IMR-90 (cell line): Measurements from ENCODE around the gene MRPL33. TPM values are rescaled to one million over a fixed set of nuclear protein-coding genes. Genes with fewer than 3 reads are reported as not detected.
A peak's percentile ranks its signal among the peaks of the same experiment; 100 is the strongest.

Experiments used
- ATAC-seq: fragments of 200-7000 bp; cut with Tn5 transposase; 2 replicates; pipeline ENCODE4 v1.9.1; 2020; ENCODE audit warnings: low read depth, mild to moderate bottlenecking, moderate library complexity
- BruUV-seq: library from RNA; stranded (reverse); fragments of 400-500 nt; replicated peaks from 2 replicates; lab custom pipeline; 2021; lab: Mats Ljungman, UMichigan
- CTCF ChIA-PET: fragments of 300-600 bp; formaldehyde crosslinking; extraction: SDS; loops from one replicate; lab custom pipeline; 2021; ENCODE audit warnings: antibody characterized with exemption; lab: Yijun Ruan, JAX
- POLR2A ChIA-PET: fragments of 300-600 bp; sonication (Branson Sonifier 250); formaldehyde crosslinking; loops from one replicate; lab custom pipeline; 2022; ENCODE audit warnings: antibody characterized with exemption; ENCODE audit not compliant: unreplicated experiment; lab: Charles Lee
- DNase-seq: peaks from one replicate; pipeline ENCODE4 v3.0.0; 2013
- H2AFZ ChIP-seq: replicated peaks from 2 replicates; pipeline ENCODE3; 2013; ENCODE audit warnings: low read length, mild to moderate bottlenecking; ENCODE audit not compliant: poor library complexity
- H2AK5ac ChIP-seq: 2 replicates; pipeline ENCODE4 v1.6.1; 2013; ENCODE audit warnings: low read depth, low read length, inconsistent platforms
- H2AK9ac ChIP-seq: replicated peaks from 2 replicates; pipeline ENCODE3; 2013; ENCODE audit warnings: mild to moderate bottlenecking, low read depth, low read length, moderate library complexity; ENCODE audit not compliant: poor library complexity
- H2BK120ac ChIP-seq: 2 replicates; pipeline ENCODE4 v1.6.1; 2013; ENCODE audit warnings: low read depth, low read length, inconsistent platforms
- H2BK15ac ChIP-seq: 3 replicates; pipeline ENCODE4 v1.6.1; 2013; ENCODE audit warnings: low read depth, low read length, inconsistent platforms
- H2BK20ac ChIP-seq: 2 replicates; pipeline ENCODE4 v1.6.1; 2013; ENCODE audit warnings: low read depth, mild to moderate bottlenecking, inconsistent platforms, low read length, moderate library complexity
- H2BK5ac ChIP-seq: 2 replicates; pipeline ENCODE4 v1.6.1; 2013; ENCODE audit warnings: mild to moderate bottlenecking, low read depth, low read length, inconsistent platforms; ENCODE audit not compliant: poor library complexity, severe bottlenecking
- H3K14ac ChIP-seq: replicated peaks from 2 replicates; pipeline ENCODE4 v1.6.1; 2013; ENCODE audit warnings: low read depth, low read length, inconsistent platforms
- H3K18ac ChIP-seq: 2 replicates; pipeline ENCODE4 v1.6.1; 2013; ENCODE audit warnings: low read depth, low read length, control low read depth
- H3K23ac ChIP-seq: 2 replicates; pipeline ENCODE4 v1.6.1; 2013; ENCODE audit warnings: low read depth, low read length, inconsistent platforms
- H3K27ac ChIP-seq: 2 replicates; pipeline ENCODE4 v1.5.1; 2013; ENCODE audit warnings: mild to moderate bottlenecking, control low read depth, low read length; ENCODE audit not compliant: insufficient read depth
- H3K27me3 ChIP-seq: 2 replicates; pipeline ENCODE4 v1.6.1; 2013; ENCODE audit warnings: low read length; ENCODE audit not compliant: control insufficient read depth, insufficient read depth
- H3K36me3 ChIP-seq: 2 replicates; pipeline ENCODE4 v1.6.1; 2013; ENCODE audit warnings: low read length, mixed read lengths; ENCODE audit not compliant: control insufficient read depth, insufficient read depth
- H3K4ac ChIP-seq: 2 replicates; pipeline ENCODE4 v1.6.1; 2013; ENCODE audit warnings: low read depth, low read length, inconsistent platforms
- H3K4me1 ChIP-seq: 2 replicates; pipeline ENCODE4 v1.6.1; 2013; ENCODE audit warnings: low read length, mixed read lengths; ENCODE audit not compliant: control insufficient read depth, insufficient read depth
- H3K4me2 ChIP-seq: 2 replicates; pipeline ENCODE4 v1.6.1; 2013; ENCODE audit warnings: low read depth, mild to moderate bottlenecking, control low read depth, low read length, moderate library complexity
- H3K4me3 ChIP-seq: 2 replicates; pipeline ENCODE4 v1.5.1; 2013; ENCODE audit warnings: low read depth, mild to moderate bottlenecking, control low read depth, low read length, moderate library complexity; ENCODE audit not compliant: insufficient read depth
- H3K56ac ChIP-seq: 2 replicates; pipeline ENCODE4 v1.6.1; 2013; ENCODE audit warnings: low read length, inconsistent platforms; ENCODE audit not compliant: insufficient read depth; ENCODE audit errors: extremely low read depth
- H3K79me1 ChIP-seq, 2 experiments: 2 replicates each; pipeline ENCODE4 v1.6.1; 2013; ENCODE audit warnings: low read length in 2 of 2, inconsistent platforms in 1 of 2, low read depth in 1 of 2
- H3K9ac ChIP-seq: 2 replicates; pipeline ENCODE4 v1.6.1; 2013; ENCODE audit warnings: low read depth, low read length, control low read depth
- H3K9me1 ChIP-seq: 2 replicates; pipeline ENCODE4 v1.6.1; 2013; ENCODE audit warnings: low read length, inconsistent platforms; ENCODE audit not compliant: insufficient read depth
- H3K9me3 ChIP-seq: 2 replicates; pipeline ENCODE4 v1.6.1; 2013; ENCODE audit warnings: low read length; ENCODE audit not compliant: control insufficient read depth, insufficient read depth
- H4K20me1 ChIP-seq: 2 replicates; pipeline ENCODE4 v1.6.1; 2013; ENCODE audit warnings: low read length, inconsistent platforms; ENCODE audit not compliant: insufficient read depth
- H4K5ac ChIP-seq: 2 replicates; pipeline ENCODE4 v1.6.1; 2013; ENCODE audit warnings: mild to moderate bottlenecking, low read depth, low read length, control low read depth
- H4K8ac ChIP-seq, 2 experiments: 2 replicates each; pipeline ENCODE4 v1.6.1; 2013; ENCODE audit warnings: low read depth in 2 of 2, low read length in 2 of 2, control low read depth in 1 of 2, inconsistent platforms in 1 of 2
- H4K91ac ChIP-seq: 2 replicates; pipeline ENCODE4 v1.6.1; 2013; ENCODE audit warnings: low read depth, low read length, inconsistent platforms; ENCODE audit not compliant: insufficient read depth
- BHLHE40 ChIP-seq: fragments of 150-350 bp; IDR thresholded peaks from 2 replicates; pipeline ENCODE4 v1.6.1; 2016; ENCODE audit warnings: mild to moderate bottlenecking, low read depth, low read length
- CEBPB ChIP-seq: IDR thresholded peaks from 2 replicates; pipeline ENCODE4 v1.6.1; 2012; ENCODE audit warnings: low read depth, low read length, improper control_type of control experiment
- CHD1 ChIP-seq: IDR thresholded peaks from 2 replicates; pipeline ENCODE4 v1.6.1; 2012; ENCODE audit warnings: low read depth, low read length, improper control_type of control experiment
- FOS ChIP-seq: fragments of 150-350 bp; IDR thresholded peaks from 2 replicates; pipeline ENCODE4 v1.6.1; 2016; ENCODE audit warnings: low read depth, low read length
- MAFK ChIP-seq: IDR thresholded peaks from 2 replicates; pipeline ENCODE4 v1.6.1; 2012; ENCODE audit warnings: low read depth, low read length, improper control_type of control experiment
- MAZ ChIP-seq: IDR thresholded peaks from 2 replicates; pipeline ENCODE4 v1.6.1; 2012; ENCODE audit warnings: low read depth, mild to moderate bottlenecking, low read length, improper control_type of control experiment, moderate library complexity, borderline replicate concordance
- NFE2L2 ChIP-seq: fragments of 150-350 bp; IDR thresholded peaks from 2 replicates; pipeline ENCODE4 v1.6.1; 2016; ENCODE audit warnings: low read depth, mild to moderate bottlenecking, low read length
- POLR2A ChIP-seq: IDR thresholded peaks from 2 replicates; pipeline ENCODE4 v1.6.1; 2012; ENCODE audit warnings: mild to moderate bottlenecking, low read depth, low read length
- RAD21 ChIP-seq: IDR thresholded peaks from 2 replicates; pipeline ENCODE4 v1.6.1; 2012; ENCODE audit warnings: low read length, improper control_type of control experiment
- RCOR1 ChIP-seq: IDR thresholded peaks from 2 replicates; pipeline ENCODE4 v1.6.1; 2012; ENCODE audit warnings: mild to moderate bottlenecking, low read length, improper control_type of control experiment; ENCODE audit not compliant: insufficient replicate concordance
- RFX5 ChIP-seq: IDR thresholded peaks from 2 replicates; pipeline ENCODE4 v1.8.0; 2012; ENCODE audit warnings: low read depth, mild to moderate bottlenecking, low read length, moderate library complexity
- SMC3 ChIP-seq: fragments of 150-350 bp; IDR thresholded peaks from 2 replicates; pipeline ENCODE4 v1.6.1; 2016; ENCODE audit warnings: low read depth, mild to moderate bottlenecking, antibody characterized with exemption, low read length, moderate library complexity
- WGBS, 2 experiments: methylation state at CpG; one replicate each; pipeline versions ENCODE4 v1.1.5 to v1.1.7; 2013; ENCODE audit warnings: missing lambda C conversion rate in 2 of 2; ENCODE audit not compliant: insufficient read length in 1 of 2; ENCODE audit errors: extremely low coverage in 2 of 2; 5-methylcytosine and 5-hydroxymethylcytosine counted together
- dilution Hi-C: fragments of 300-500 bp; cut with HindIII; formaldehyde crosslinking; loops from one replicate; pipeline ENCODE4 v1.14.3; 2018; ENCODE audit warnings: low sequenced_read_pairs; ENCODE audit not compliant: unreplicated experiment
- in situ Hi-C: fragments of 300-500 bp; cut with MboI; formaldehyde crosslinking; loops from 3 replicates; pipeline ENCODE4 v1.14.3; 2019; ENCODE audit warnings: low sequenced_read_pairs, inconsistent platforms, mixed read lengths
- intact Hi-C: fragments of 100-400 bp; cut with micrococcal nuclease; formaldehyde crosslinking; loops from 2 replicates; pipeline ENCODE4 v1.10.0; 2022
- polyA plus RNA-seq, 3 experiments: library from polyadenylated mRNA; depleted of rRNA; stranded (reverse); fragments of >200 nt; gene quantifications; 2 replicates each; pipeline ENCODE4 v1.2.3, GENCODE V29; 2012; ENCODE audit warnings: low replicate concordance in 1 of 3
- total RNA-seq: library from RNA; depleted of rRNA; stranded (reverse); fragments of >200 nt; gene quantifications from 2 replicates; pipeline ENCODE4 v1.2.3, GENCODE V29; 2012
- TF ChIP-seq, protein P1 (sequence below): fragments of 150-350 bp; IDR thresholded peaks from 2 replicates; pipeline ENCODE4 v1.6.1; 2016; ENCODE audit warnings: low read depth, mild to moderate bottlenecking, low read length, moderate library complexity, borderline replicate concordance
- TF ChIP-seq, protein P2 (sequence below): conservative IDR thresholded peaks from 2 replicates; pipeline ENCODE4 v1.5.1; 2012; ENCODE audit warnings: mild to moderate bottlenecking, low read depth, low read length, improper control_type of control experiment

Gene MRPL33
- total and polyA plus RNA-seq, 2 of the 4 experiments (the other 2 are of a cell fraction): 13.3 to 101 TPM

DNA sequence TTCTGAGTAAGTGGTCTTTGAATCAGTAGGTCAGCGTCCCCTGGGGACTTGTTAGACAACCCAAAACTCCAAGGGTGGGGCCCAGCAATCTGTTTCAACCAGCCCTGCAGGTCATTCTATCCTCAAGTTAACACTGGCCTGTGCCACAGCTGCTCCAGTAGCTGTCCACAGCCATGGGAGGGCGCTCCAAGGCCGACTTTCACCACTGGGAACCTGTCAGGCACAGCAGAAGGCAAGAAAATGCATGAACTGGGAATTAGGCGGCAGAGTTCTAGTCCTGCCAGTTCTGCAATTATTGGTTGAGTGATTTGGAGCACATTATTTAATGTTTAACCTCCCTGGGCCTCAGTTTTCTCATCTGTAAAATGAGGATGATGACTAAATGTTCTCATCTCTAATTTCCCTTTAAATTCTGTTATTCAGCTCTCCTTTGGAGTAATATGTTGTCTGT lies 17.4 kb upstream of the MRPL33 start:
- H4K5ac ChIP-seq: no peak overlapping the region
- peak overlapping the region; percentile 3; the same call in 1 of the 2 replicates for H3K4ac ChIP-seq
- peak overlapping the region; percentile 71 for H2AFZ ChIP-seq
- H4K91ac ChIP-seq: peak overlapping the region; percentile 58; the same call in 1 of the 2 replicates
- in situ Hi-C loops (no loop called here), dilution Hi-C loops (no loop called here), intact Hi-C loops (loop anchor here (1.0 to 10.0 kb wide), 5 partner anchors 471 to 698 kb away; no protein-coding TSS in a partner anchor)
- H2AK5ac ChIP-seq: peak overlapping the region; percentile 44; the same call in 1 of the 2 replicates
- H4K20me1 ChIP-seq: no peaks in the 10 kb centered on the region
- H3K14ac ChIP-seq: no peak overlapping the region; the same call in 1 of the 2 replicates
- H3K4me3 ChIP-seq: no peak overlapping the region
- peak; percentile 99 for ATAC-seq
- no peak overlapping the region for H3K9ac ChIP-seq
- H4K8ac ChIP-seq: no peak overlapping the region; a peak in 1 of 4 replicates
- peaks cover 4% of the 10 kb centered on the region for H3K9me3 ChIP-seq
- peak overlapping the region; percentile 61; the same call in 1 of the 2 replicates for H2BK120ac ChIP-seq
- peak overlapping the region; percentile 5; the same call in 1 of the 2 replicates for H2BK20ac ChIP-seq
- ChIA-PET POLR2A (no interaction called here), CTCF (interaction anchor here (1.2 to 2.2 kb wide), 4 partner anchors 9 to 50 kb away, joined by 3 to 8 read pairs (median 4); no protein-coding TSS in a partner anchor)
- no peak overlapping the region for H3K23ac ChIP-seq
- peak; percentile 80 for DNase-seq
- H3K27me3 ChIP-seq: no peaks in the 10 kb centered on the region
- no peak overlapping the region for H3K56ac ChIP-seq
- peak overlapping the region; percentile 94; the same call in 1 of the 3 replicates for H2BK15ac ChIP-seq
- no peak overlapping the region for H2BK5ac ChIP-seq
- no peak overlapping the region for H3K27ac ChIP-seq
- H3K4me2 ChIP-seq: no peak overlapping the region
- peak overlapping the region; percentile 51 for H2AK9ac ChIP-seq
- H3K79me1 ChIP-seq: no peaks in the 10 kb centered on the region
- no peak overlapping the region for H3K18ac ChIP-seq
- TF ChIP-seq RCOR1 (peak; percentile 78), MAFK (no peak), POLR2A (peak; percentile 61), SMC3 (peak; percentile 97), NFE2L2 (no peak), CHD1 (peak; percentile 92; the same call in 1 of the 2 replicates), CEBPB (no peak), MAZ (0 out of 2 replicates have a peak, but pooled peaks have one; percentile 41), RFX5 (no peak), FOS (no peak), RAD21 (peak; percentile 99), BHLHE40 (no peak)
- TF ChIP-seq, protein P1, sequence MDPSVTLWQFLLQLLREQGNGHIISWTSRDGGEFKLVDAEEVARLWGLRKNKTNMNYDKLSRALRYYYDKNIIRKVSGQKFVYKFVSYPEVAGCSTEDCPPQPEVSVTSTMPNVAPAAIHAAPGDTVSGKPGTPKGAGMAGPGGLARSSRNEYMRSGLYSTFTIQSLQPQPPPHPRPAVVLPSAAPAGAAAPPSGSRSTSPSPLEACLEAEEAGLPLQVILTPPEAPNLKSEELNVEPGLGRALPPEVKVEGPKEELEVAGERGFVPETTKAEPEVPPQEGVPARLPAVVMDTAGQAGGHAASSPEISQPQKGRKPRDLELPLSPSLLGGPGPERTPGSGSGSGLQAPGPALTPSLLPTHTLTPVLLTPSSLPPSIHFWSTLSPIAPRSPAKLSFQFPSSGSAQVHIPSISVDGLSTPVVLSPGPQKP: no peak
- TF ChIP-seq, protein P2, sequence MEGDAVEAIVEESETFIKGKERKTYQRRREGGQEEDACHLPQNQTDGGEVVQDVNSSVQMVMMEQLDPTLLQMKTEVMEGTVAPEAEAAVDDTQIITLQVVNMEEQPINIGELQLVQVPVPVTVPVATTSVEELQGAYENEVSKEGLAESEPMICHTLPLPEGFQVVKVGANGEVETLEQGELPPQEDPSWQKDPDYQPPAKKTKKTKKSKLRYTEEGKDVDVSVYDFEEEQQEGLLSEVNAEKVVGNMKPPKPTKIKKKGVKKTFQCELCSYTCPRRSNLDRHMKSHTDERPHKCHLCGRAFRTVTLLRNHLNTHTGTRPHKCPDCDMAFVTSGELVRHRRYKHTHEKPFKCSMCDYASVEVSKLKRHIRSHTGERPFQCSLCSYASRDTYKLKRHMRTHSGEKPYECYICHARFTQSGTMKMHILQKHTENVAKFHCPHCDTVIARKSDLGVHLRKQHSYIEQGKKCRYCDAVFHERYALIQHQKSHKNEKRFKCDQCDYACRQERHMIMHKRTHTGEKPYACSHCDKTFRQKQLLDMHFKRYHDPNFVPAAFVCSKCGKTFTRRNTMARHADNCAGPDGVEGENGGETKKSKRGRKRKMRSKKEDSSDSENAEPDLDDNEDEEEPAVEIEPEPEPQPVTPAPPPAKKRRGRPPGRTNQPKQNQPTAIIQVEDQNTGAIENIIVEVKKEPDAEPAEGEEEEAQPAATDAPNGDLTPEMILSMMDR: peak; percentile 96
- H3K4me1 ChIP-seq: peaks cover 5% of the 10 kb centered on the region
- BruUV-seq: no TSS peak
- WGBS, 2 experiments: no CpG with 5 or more reads among the region's 4 CpGs
- no peaks in the 10 kb centered on the region for H3K9me1 ChIP-seq
- no peaks in the 10 kb centered on the region for H3K36me3 ChIP-seq
